Activated CD4-positive, alpha-beta T cell treated with anti-CD3 and anti-CD28 coated beads, Interleukin-2, amount 50 U/mL, for 24 hours (primary cell): ENCODE results near the gene CAPZB.

Experiments
- DNase-seq, 2 donors: peaks; one replicate each; pipeline ENCODE4 v3.0.0-alpha.2; 2020; ENCODE audit warnings: low read depth in 1 of 2, low spot score in 1 of 2

Gene CAPZB

GRCh38 chr1:19352839-19353238, 132.5 kb downstream of the CAPZB start:
- DNase-seq = no peak

DNA sequence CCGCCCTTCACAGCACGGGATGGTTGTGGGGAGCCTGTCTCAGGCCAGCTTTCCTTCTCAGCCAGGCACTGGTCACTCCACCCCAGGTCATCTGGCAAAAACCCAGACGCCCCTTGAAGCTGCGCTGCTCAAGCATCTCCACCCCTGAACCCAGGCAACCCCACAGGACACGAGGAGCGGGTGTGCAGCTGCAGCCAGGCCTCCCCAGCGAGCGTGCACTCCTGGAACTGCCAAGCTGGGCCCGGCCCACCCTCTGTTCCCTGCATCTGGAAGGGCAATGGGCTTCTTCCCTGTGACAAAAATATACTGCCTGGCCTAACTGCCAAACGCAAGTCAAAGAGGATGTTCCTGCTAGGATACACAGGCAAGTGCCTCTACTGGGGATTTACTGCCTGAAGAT, 133.5 kb downstream of the CAPZB start:
- no peak for DNase-seq

- no peak for DNase-seq
Measured at GRCh38 chr1:19350566-19350965, 134.8 kb downstream of the CAPZB start.

GRCh38 chr1:19349999-19350398, 135.3 kb downstream of the CAPZB start:
- DNase-seq = no peak

GRCh38 chr1:19348441-19349198, 136.7 kb downstream of the CAPZB start:
- no peak for DNase-seq

- DNase-seq = no peak
Measured at GRCh38 chr1:19347533-19348172, 137.7 kb downstream of the CAPZB start.

- DNase-seq = no peak
Measured at GRCh38 chr1:19346026-19346425, 139.3 kb downstream of the CAPZB start.

GRCh38 chr1:19345391-19345790, 139.9 kb downstream of the CAPZB start:
- DNase-seq = no peak

DNA sequence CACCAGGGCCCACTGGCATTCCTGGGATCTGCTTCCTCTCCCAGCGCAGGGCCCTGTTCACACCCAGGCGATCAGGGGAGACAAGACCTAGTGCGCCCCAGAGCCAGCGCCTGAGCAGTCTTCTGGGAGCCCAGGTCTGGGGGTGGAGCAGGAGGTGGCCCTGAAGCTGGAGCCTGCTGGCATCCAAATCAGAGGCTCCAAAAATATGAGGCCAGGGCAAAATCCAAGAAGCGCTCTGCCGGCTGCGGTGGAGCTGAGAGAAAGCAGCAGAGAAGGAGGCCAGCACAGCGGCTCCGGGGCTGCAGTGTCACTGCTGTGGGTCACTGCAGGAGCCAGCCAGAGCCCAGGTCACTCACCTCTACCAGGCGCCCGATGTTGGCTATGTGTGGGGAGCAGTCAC, 140.5 kb downstream of the CAPZB start:
- no peak for DNase-seq

DNA sequence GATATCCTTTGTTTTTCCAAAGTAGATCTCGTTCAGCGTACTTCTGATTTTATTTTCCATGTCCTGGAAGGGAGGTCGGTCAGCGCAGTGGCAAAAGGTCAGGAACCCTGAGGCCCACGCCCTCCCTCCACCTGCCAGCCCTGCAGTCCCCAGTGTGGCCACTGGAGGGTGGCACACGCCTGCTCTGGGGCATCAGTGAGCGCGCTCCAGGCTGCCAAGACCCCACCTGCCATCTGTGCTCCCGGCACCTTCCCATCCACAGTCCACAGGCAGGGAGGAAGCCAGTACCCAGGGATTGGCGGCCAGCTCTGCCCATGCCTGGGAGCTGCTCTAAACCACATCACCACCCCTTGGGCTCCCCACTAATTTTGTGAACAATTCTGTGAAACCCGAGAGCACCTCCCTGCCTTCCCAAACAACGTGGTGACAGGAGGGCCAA, 140.9 kb downstream of the CAPZB start:
- DNase-seq = peak in 1 of 2 donors; percentile 16

DNA sequence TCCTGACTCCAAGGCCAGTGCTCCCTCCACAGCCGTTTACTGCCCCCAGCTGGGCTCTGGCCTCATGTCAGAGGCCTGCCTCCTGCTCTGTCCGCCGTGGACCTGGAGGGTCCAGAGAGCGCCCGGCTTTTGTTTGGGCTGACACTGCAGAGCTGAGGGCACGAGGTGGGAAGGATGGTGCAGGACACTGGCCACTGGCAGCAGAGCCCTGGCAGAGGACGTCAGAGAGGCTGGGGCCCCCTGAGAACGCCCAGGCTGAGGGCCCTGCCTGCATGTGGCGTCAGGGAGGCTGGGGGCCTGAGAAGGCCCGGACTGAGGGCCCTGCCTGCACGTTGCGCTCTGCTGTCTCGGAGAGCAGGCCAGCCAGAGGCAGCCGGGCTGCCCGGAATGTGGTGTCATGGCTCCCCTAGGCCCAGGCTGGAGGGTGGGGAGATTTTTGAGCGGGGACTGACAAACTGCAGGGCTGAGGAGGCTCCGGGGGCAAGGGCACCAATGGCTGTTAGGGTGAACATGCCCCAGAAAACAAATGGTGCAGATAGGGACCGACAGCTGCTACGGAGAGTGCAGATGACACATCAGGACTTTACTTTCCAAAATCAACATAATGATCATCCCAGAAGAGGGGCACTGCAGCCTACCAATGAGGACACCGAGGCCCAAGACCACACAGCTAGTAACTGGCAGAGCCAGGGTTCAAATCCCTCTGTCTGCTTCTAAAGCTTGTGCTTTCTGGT, 141.6 kb downstream of the CAPZB start:
- DNase-seq = no peak

GRCh38 chr1:19342894-19343616, 142.3 kb downstream of the CAPZB start:
- DNase-seq = no peak

DNA sequence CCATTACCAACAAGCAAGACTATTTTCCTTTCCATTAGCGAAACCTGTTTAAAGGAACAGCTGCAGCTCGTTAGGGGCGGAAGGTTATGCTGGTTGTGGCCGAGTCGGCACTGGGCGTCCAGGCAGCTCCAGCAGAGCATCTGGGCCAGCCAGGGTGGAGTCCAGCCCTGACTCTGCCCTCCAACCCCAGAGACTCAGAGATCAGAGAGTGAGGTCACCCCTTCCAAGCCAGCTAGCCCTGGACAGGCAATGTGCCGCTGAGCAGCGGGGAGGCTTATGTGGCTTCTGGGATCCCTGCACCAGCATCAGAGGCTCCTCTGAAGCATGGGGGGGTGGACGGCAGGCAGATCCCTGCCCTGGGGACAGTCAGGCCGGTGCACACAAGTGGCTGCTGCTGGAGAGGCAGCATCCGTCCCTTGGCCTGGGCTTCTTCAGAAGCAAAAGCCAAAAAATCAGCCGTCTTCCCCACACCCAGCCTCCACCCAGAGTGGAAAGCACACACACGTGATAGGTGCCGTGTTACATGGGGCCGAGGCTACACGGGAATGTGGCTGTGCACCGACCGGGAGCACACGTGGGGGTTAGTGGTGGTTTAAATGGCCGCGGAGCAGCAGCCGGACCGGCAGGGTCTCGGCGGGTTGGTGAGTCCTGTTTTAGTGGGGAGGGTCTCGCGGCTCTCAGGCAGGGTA, 143.1 kb downstream of the CAPZB start:
- DNase-seq = no peak

- DNase-seq = peak; percentile 65 to 67
Measured at GRCh38 chr1:19341201-19342061, 143.9 kb downstream of the CAPZB start.

GRCh38 chr1:19340387-19340937, 144.9 kb downstream of the CAPZB start:
- no peak for DNase-seq

DNA sequence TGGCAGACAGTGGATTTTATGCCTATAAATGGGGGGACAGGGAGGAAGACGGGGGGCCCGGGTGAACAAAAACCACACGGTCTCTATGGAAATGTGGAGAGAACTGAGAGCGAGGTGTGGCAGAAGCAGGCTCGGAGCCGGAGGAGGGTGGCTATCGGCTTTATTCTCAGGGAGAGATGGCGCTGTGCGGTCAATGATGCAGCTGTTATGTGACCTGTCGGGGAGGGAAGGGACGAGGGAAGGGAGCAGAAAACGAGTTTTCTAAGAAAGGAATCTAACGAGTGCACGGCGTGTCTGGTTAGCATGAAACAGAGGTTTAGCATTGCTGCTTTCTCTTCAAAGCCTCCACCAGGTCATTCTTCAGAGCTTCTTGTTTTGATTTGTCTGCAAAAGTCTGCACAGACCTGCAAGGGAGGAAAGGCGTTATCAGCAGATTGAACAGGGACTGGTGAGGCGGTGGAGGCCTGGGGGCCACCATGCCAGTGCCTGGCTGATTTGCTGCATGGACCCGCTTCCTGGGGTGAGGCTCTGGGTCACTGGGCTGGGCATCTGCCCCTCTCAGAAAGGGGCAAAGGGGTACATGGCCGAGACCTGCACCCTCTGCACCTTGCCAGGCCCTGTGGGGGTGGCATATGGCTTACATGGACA, 146.0 kb downstream of the CAPZB start:
- DNase-seq = no peak

DNA sequence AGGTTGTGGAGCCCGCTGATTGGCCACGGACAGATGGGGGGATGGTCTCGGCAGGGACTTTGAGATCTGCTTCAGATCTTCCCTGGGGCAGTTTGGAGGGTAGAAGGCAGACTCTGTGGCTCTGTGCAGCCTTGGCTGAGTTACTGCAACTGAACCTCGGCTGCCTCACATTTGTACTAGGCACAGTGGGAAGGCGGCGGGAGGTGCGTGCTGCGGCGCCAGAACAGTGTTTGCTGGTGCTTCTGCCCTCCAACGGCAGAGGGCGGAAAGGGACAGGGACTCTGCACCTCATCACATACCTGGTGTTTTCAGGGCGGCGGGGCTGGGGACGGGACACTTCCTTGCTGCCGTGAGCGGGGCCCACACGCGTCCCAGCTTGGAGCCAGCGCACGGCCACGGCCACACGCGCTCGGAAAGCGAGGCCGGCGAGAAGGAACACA, 147.0 kb downstream of the CAPZB start:
- no peak for DNase-seq

DNA sequence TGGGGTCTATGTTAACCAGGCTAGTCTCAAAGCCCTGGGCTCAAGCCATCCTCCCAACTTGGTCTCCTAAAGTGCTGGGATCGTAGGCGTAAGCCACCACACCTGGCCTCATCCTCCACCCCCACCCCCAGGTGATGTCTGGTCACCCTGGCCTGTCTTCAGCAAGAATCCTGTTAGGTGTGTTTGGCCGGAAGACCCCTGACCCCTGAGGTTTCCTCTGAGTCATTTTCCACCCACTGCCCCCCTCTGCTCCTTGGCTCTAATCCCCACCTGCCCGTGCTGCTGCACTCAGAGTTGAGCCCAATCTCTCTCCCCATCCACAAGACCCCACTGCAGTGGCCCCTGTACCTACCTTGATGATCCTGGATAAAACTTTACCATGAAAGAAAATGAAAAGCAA, 148.1 kb downstream of the CAPZB start:
- DNase-seq = no peak

DNA sequence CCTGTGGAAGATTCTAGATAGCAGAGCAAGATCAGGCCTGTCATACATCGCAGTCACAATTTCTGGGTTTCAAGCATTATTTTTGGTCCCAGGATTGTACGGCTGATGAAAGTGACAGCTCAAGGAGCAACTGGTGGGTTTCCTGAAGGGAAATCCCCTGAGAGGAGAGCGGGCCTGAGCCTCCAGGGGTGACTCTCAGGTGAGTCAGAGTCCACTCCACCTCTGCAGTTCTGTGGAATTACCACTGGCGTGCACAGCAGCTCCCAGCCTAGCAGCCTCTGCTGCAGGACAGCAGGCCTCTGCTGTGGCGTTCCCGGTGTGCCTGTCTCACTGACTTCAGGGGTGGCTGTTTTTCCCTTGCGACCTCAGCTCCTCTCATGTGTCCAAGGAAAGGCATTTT, 148.8 kb downstream of the CAPZB start:
- DNase-seq = peak; percentile 16 to 59
